ENCODE results near the gene CCNYL1.

- no peak for TF ChIP-seq CTCF (IDR thresholded peaks at IDR 0.05 in 4 of 5, conservative IDR thresholded peaks at IDR 0.05 in 1 of 5)
- no peak for TF ChIP-seq POLR2A (IDR thresholded peaks at IDR 0.05)
These were observed 7.6 kb downstream of the CCNYL1 start for GRCh38 chr2:207719008-207719407.
